HG02884 (cell line): Measurements from ENCODE around the gene TKFC.

ENCODE experiments used
- ATAC-seq: cut with Tn5 transposase; IDR thresholded peaks from one replicate; pipeline ENCODE4 v1.9.1; 2021; ENCODE audit warnings: mild to moderate bottlenecking, moderate library complexity; ENCODE audit not compliant: unreplicated experiment

Gene TKFC

DNA sequence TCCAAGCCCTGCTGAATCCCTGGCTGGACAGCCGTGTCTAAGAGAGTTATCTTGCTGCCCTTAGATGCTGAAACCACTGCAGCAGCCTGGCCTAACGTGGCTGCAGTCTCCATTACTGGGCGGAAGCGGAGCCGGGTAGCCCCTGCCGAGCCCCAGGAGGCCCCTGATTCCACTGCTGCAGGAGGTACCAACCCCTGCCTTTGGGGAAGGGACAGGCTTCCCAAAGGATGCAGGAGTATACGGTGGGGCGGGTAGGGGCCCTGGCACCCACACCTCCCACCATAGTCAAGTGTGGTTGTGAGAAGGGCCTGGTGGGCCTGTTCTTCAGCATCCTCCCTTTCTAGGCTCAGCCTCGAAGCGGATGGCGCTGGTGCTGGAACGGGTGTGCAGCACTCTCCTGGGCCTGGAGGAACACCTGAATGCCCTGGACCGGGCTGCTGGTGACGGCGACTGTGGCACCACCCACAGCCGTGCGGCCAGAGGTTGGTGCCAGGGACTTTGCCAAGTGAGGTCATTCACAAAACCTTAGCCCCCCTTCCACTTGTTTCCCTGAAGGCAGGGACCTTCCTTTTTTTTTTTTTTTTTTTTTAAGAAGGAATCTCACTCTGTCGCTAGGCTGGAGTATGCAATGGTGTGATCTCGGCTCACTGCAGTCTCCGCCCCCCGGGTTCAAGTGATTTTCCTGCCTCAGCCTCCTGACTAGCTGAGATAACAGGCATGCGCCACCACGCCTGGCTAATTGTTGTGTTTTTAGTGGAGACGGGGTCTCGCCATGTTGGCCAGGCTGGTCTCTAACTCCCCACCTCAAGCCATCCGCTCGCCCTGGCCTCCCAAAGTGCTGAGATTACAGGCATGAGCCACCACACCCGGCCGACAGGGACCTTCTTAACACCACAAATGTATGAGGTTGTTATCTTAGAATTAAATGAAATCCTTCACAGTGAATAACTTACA, 11.0 kb downstream of the TKFC start:
- ATAC-seq, result no peak

- ATAC-seq, result no peak
These were observed 12.2 kb downstream of the TKFC start for GRCh38 chr11:61345170-61345610.

DNA sequence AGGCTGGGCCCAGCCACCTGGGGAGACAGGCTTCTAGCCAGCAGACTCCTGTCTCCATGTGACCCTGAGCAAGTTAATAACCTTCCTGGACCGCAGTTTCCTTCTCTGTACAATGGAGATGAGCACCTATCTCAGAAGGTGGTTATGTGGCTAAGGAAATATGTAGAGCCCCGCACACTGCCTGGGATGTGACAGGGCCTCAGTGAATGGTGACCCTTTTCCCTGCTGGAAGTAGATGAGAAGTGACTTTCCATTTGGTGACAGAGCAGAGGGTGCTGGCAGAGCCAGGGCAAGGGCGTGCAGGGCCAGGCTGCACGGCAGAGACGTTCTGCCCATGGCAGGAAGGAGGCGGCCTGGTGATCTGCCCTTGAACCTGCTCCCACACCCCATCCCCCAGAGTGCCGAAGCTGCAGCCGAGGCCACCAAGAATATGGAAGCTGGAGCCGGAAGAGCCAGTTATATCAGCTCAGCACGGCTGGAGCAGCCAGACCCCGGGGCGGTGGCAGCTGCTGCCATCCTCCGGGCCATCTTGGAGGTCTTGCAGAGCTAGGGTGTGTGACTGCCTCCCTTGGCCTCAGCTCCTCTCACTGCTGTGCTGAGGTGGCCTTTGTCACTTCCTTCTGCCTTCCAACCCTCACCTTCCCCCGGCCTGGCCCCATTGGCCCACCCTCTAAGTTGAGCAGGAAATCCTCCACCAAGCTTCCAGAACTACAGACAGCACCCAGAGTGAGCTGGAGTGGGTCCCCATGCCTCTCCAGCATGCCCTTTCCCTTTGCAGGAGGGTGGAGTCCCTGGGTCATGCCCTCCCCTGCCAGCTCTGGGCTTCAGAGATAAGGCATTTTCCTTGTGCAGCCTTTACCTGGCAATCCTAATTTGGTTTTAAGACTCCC, 13.2 kb downstream of the TKFC start:
- ATAC-seq, result no peak

DNA sequence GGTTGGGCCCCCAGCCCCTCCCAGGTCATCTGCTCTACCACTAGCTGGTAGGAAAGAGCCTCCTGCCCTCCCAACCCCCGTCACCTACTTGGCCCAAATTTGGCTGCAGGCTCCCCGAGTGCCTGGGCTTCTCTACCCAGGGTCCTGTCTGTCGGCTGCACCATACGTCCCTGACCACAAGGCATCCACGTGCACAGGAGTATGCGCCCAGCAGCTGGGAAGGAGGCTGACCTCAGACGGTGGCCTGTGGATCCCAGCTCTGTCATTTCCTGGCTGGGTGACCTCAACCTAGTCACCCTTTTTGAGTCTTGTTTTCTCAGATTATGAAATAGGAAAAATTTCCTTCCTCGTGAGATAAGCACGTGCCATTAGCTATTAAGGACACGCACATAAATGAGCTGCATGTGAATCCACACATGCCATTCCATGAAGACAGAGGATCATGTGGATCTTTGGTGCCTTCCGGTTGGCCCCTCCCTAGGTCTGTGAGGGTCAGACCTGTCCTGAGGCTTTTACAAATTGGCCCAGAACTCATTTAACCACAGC, 15.0 kb downstream of the TKFC start:
- no peak for ATAC-seq

DNA sequence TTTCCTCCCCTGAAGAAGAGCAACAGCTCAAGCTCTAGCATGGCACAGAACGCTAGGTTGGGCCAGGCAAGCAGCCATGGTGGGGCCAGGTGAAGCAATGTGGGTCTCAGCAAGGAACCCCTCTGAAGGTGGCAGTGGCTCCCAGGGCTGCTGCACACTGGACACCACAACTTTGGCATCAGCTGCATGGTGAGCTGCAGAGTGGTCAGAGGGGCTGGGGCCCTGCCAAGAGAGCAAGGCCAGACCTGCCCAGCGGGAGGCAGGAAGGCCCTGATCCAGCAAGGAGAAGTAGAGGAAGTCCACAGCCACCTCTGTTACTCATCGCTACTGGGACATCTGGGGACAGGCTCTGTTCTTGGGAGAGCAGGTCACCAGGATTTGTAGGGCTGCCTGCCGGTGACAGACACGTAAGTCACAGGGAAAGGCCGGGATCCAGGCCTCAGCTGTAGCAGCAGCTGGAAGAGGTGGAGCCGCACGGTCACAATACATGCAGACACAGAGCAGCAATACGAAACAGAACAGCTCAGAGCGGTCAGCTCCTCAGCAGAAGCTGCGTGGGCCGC, 16.2 kb downstream of the TKFC start:
- ATAC-seq, result no peak

DNA sequence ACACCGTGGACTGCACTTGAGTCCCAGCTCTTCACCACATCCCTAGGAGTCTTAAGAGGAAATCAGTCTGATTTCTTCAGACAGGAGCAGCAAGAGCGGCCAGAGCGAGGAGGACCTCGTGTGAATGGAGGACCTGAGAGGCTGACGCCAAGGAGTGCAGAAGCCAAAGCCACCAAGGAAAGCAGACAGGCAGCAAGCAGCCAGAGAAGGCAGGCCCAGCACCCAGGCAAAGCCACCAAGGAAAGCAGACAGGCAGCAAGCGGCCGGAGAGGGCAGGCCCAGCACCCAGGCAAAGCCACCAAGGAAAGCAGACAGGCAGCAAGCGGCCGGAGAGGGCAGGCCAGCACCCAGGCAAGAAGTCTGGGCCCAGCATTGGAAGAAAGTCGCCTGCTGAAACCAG, 16.9 kb downstream of the TKFC start:
- no peak for ATAC-seq

GRCh38 chr11:61350336-61350735, 17.3 kb downstream of the TKFC start:
- no peak for ATAC-seq

- ATAC-seq, result no peak
These were observed 17.8 kb downstream of the TKFC start for GRCh38 chr11:61350803-61351202.

GRCh38 chr11:61352038-61352437, 19.0 kb downstream of the TKFC start:
- no peak for ATAC-seq

GRCh38 chr11:61353131-61354067, 20.4 kb downstream of the TKFC start:
- no peak for ATAC-seq

GRCh38 chr11:61354208-61354607, 21.2 kb downstream of the TKFC start:
- no peak for ATAC-seq

- no peak for ATAC-seq
These were observed 23.7 kb downstream of the TKFC start for GRCh38 chr11:61356706-61357105.

GRCh38 chr11:61357233-61357893, 24.3 kb downstream of the TKFC start:
- ATAC-seq, result peak; percentile 33

GRCh38 chr11:61357894-61358239, 24.8 kb downstream of the TKFC start:
- no peak for ATAC-seq

DNA sequence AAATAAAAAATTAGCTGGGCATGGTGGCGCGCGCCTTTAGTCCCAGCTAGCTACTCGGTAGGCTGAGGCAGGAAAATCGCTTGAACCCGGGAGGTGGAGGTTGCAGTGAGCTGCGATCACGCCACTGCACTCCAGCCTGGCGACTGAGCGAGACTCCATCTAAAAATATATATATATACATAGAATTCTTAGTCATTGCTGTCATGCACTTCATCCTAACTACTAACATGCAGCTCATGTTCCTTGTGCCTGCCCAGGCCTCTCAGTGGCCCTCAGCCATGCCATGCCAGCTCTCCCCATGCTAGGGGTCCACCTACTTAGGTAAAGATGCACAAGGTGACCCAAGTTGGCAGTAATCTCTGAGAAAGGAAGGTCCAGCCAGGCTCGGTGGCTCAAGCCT, 25.5 kb downstream of the TKFC start:
- ATAC-seq, result no peak

- no peak for ATAC-seq
These were observed 26.5 kb downstream of the TKFC start for GRCh38 chr11:61359516-61359915.

GRCh38 chr11:61361237-61361740, 28.3 kb downstream of the TKFC start:
- no peak for ATAC-seq

DNA sequence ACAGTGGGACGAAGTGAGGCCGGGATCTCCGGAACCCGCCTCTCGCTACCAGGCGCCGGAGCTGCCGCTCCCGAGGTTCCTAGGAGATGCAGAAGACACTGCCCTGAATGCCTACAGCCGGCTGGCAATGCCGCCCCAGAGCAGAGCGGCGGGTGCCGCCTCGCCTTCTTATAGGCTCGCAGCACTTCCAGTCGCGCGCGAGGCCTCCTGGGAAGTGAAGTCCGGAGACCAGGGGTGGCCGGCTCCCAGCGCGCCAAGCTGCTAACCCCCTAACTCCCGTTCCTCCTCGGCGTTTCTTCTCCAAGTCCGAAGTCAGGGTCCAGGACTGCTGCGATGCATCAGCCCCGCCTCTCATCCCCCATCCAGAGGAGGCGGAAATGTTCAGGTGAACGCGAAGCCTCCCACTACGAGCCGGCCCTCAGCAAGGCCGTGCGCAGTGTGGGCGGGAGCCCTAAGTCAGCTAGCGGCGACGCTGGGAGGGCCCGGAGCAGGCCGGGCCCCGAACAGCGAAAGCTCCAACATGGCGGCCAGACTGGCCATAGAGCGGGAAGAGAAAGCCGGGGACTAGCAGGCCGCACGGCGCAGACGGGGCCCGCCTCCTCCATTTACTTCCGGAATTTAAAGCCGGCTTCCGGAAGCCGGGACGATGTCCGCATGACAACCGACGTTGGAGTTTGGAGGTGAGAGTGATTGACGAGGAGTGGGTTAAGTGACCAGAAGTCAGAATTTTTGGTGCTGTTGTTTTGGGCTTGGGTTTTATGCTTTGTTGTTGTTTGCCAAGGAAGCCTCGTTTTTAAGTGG, 28.9 kb downstream of the TKFC start, which contains the start of the genes CYB561A3 and TMEM138:
CYB561A3 (minus strand) TSS at position 142 of the 801 bp plus-strand sequence. CDS start 5,169 bp downstream, outside the sequence.
TMEM138 (plus strand) TSS at position 634 of the 801 bp plus-strand sequence. CDS start 2,017 bp downstream, outside the sequence.
- peak; percentile 74 for ATAC-seq
